Thyroid gland (tissue), 4 donors: ENCODE data around the gene C2CD2.

Source experiments
- POLR2A ChIP-seq, 2 donors: fragments of 450-650 bp; IDR thresholded peaks; one replicate each; pipeline ENCODE4 v1.6.1; 2017; ENCODE audit warnings: antibody characterized with exemption in 2 of 2, mild to moderate bottlenecking in 2 of 2, moderate library complexity in 1 of 2
- TF ChIP-seq, protein P1 (sequence below), 6 experiments: fragments of 200-600 bp in 3 of 6; fragments of 450-650 bp in 3 of 6; sonication (generic) in 3 of 6; IDR thresholded peaks; one replicate each; pipeline ENCODE4 v1.5.1; 2016 to 2019; ENCODE audit warnings: antibody characterized with exemption in 6 of 6, mild to moderate bottlenecking in 2 of 6, inconsistent platforms in 1 of 6, moderate library complexity in 1 of 6

DNA sequence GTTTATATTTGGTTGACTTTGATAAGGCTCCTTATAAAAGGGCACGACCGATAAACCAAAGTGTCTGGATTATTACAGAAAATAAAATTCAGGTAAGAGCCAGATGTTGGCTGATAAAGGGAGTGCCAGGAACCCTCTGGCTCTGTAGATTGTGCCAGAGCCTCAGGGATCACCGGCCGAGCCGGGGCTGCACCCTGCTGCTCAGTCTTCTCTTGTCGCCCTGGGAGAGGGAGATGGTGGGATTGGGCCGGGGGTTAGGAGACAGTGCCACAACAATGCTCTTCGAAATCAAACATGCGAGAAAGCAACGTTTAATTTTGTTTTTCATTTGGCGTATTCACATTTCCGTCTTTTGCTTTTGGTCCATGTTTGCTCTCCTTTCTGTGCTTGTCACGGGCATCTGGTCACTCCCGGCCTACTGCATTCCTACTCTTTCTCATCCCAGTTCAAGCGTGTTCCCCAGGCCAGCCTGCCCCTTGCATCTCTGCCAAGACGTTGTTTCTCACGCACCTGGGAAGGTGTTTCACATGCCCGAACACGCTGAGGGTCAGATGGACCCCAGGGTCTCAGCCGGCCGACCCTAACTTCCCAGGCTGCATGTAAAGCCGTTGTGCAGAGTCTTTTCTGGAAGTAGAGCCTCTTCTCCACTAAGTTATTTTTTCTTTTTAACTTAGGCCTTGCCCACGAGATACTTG is 18.8 kb upstream of the C2CD2 start:
- TF ChIP-seq, protein P1, sequence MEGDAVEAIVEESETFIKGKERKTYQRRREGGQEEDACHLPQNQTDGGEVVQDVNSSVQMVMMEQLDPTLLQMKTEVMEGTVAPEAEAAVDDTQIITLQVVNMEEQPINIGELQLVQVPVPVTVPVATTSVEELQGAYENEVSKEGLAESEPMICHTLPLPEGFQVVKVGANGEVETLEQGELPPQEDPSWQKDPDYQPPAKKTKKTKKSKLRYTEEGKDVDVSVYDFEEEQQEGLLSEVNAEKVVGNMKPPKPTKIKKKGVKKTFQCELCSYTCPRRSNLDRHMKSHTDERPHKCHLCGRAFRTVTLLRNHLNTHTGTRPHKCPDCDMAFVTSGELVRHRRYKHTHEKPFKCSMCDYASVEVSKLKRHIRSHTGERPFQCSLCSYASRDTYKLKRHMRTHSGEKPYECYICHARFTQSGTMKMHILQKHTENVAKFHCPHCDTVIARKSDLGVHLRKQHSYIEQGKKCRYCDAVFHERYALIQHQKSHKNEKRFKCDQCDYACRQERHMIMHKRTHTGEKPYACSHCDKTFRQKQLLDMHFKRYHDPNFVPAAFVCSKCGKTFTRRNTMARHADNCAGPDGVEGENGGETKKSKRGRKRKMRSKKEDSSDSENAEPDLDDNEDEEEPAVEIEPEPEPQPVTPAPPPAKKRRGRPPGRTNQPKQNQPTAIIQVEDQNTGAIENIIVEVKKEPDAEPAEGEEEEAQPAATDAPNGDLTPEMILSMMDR (IDR thresholded peaks at IDR 0.05) = no peak
- no peak for TF ChIP-seq POLR2A (IDR thresholded peaks at IDR 0.05)
